Muscle of back (tissue), 11 donors: Measurements from ENCODE around the gene TBC1D5. TPM values are rescaled to one million over a fixed set of nuclear protein-coding genes. Genes with fewer than 3 reads are reported as not detected.
A peak's percentile ranks its signal among the peaks of the same experiment; 100 is the strongest.
"Not testable (repeated sequence)": the region's sequence is repeated elsewhere in the genome, so short reads cannot be mapped to it uniquely, and the experiment has no call there.

Source experiments
- DNase-seq, 3 donors: peaks; one replicate each; pipeline versions ENCODE4 v3.0.0 to v3.0.0-alpha.2; 2013
- polyA plus RNA-seq, 10 donors: library from polyadenylated mRNA; unstranded; fragments of 120-200 nt; gene quantifications; one replicate each; pipeline ENCODE4 v1.2.1, GENCODE V29; 2013; ENCODE audit not compliant: insufficient read length in 10 of 10

Gene TBC1D5
- polyA plus RNA-seq, 10 donors, result 25.5 to 37.7 (median 32.2) TPM

DNA sequence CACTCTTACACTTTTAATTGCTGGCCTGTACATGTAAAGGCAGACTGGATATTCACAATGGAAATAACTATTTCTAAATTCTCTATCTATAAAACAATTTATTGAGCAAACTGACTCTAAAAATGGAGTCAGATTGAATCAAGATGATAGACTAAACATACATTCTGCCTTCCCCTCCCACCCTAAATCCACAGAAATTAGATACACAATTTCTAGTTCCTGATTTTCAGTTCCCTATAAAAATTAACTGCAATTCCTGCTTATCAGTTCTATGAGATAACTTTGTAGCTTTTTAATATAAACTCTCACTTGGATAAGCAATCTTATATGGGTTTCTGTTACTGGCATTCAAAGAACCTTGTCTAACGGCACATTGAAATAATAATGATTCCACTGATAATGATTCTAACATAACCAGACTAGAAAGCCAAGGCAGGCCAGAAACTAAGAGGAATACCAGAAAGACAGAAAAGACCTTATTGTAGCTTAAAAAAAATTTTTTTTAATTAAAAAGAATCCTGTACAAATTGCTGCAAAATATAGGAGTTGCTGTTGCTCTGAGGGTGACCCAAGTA, 33.1 kb downstream of the TBC1D5 start:
- DNase-seq, result no peak

DNA sequence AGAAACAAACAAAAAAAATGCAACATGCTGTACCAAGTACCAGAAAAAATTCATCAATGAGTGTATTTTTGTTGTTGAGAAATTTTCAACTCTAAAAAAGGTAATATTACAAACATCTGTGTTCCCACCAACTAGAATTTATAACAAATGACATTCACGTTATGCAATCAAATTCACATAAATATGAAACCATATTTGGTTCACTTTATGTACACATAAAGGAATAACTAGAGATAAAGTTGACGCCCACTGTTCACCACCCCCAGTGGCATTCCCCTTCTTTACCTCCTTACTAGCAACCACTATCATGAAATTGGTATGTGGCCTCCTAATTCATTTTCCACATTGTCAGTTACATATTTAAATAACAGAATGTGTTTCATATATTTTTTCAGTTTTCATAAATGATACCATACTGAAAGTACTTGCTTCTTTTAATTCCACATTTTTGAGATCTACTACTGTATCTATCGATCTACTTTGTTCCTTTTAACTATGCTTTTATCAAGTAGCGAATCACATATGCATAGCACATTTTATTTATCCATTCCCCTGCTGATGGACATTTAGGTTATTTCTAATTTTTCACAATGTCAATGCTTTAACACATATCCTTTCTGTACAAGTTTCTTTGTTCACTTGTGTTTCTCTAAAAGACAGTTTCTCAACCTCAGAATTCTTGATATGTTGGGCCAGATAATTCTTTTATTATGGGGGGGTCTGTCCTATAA, 34.5 kb downstream of the TBC1D5 start:
- peak in 1 of 3 donors; percentile 15 for DNase-seq

DNA sequence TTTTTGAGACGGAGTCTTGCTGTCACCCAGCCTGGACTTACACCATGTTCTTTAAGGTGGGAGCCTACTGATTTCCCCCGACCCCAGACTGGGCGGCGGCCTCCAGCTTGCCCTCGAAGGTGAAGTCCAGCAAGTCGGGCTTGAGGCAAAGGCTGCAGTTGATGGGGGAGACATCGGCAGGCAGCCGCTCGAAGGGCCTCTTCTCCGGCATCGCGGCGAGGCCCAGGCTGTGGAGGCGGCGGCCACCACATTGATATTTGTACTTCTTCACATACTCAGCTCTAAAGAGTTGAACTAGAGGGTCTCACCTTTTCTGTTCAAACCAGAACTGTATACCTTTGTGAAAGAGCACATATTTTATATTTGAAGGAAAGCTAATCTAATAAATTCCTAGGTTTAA, 36.4 kb downstream of the TBC1D5 start:
- DNase-seq, result not testable (repeated sequence)

DNA sequence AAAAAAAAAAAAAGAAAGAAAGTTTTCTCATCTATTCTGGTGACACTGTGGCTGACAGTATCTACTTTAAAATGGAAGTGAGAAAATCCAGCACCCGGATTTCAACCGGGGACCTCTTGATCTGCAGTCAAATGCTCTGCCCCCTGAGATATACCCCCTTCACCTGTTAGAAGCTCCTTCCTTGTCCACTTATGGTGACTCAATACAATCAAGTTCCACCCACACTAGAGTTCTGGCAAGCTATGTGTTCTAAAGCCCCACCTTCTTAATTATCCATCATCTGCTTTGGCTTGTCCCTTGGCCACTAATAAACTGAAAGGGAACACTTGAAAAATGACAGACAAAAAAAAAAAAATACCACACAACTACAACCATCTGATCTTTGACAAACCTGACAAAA, 42.6 kb downstream of the TBC1D5 start:
- not testable (repeated sequence) for DNase-seq

DNA sequence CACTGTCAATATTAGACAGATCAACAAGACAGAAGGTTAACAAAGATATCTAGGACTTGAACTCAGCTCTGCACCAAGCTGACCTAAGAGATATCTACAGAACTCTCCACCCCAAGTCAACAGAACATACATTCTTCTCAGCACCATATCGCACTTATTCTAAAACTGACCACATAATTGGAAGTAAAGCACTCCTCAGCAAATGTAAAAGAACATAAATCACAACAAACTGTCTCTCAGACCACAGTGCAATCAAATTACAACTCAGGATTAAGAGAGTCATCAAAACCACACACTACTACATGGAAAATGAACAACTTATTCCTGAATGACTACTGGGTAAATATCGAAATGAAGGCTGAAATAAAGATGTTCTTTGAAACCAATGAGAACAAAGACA, 46.8 kb downstream of the TBC1D5 start:
- DNase-seq, result not testable (repeated sequence)

DNA sequence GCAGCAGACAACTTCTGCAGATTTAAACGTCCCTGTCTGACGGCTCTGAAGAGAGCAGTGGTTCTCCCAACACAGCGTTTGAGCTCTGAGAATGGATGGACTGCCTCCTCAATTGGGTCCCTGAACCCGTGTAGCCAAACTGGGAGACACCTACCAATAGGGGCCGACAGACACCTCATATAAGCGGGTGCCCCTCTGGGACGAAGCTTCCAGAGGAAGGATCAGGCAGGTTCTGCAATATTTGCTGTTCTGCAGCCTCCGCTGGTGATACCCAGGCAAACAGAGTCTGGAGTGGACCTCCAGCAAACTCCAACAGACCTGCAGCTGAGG, 48.8 kb downstream of the TBC1D5 start:
- not testable (repeated sequence) for DNase-seq

DNA sequence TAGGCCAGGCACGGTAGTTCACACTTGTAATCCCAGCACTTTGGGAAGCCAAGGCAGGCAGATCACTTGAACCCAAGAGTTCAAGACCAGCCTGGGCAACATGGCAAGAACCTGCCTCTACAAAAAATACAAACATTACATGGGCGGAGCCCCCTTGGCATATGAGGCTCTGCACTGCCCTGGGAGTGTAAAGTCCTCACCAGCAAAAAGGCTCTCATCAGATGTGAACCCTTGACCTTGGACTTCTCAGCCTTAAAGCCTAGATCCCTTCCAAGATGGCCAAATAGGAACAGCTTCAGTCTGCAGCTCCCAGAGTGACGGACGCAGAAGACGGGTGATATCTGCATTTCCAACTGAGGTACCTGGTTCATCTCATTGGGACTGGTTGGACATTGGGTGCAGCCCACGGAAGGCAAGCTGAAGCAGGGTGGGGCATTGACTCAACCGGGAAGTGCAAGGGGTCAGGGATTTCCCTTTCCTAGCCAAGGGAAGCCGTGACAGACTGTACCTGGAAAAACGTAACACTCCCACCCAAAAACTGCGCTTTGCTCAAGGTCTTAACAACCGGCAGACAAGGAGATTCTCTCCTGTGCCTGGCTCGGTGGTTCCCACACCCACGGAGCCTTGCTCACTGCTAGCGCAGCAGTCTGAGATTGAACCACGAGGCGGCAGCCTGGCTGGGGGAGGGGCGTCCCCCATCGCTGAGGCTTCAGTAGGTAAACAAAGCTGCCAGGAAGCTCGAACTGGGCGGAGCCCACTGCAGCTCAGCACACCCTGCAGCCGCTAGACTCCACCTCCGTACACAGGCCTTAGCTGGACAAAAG, 49.4 kb downstream of the TBC1D5 start:
- DNase-seq, result not testable (repeated sequence)

DNA sequence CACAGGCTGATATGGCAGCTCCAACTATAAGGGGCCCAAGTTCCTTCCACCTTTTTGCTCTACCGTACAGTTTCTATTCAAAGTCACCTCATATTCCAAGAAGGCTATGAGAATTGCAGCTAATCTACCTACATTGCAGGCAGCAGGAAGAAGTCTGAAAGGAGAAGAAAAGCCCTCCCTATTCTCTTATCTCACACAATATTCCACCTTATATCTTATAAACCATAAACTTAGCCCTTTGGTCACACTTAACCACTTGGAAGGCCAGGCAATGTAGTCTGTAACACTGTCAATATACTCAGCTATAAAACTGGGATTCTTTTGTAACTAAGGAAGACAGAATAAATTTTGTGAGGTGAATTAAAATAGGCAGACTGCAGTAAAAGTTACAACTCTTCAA, 54.9 kb downstream of the TBC1D5 start:
- DNase-seq, result no peak

DNA sequence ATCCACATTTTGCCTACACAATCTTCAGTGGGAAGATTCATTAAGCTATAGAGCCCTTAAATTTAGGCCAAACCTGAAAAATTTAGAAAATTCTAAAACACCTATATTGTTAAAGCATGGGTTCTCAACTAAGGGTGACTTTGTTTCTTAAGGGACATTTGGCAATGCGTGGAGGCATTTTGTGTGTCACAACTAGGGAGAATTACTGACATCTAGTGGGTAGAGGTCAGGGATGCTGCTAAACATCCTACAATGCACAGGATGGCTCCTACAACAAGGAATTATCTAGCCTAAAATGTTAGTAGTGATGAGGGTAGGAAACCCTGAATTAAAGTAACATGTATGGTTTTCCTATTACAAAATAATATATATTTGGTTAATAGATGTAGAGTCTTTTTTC, 55.8 kb downstream of the TBC1D5 start:
- DNase-seq, result no peak

DNA sequence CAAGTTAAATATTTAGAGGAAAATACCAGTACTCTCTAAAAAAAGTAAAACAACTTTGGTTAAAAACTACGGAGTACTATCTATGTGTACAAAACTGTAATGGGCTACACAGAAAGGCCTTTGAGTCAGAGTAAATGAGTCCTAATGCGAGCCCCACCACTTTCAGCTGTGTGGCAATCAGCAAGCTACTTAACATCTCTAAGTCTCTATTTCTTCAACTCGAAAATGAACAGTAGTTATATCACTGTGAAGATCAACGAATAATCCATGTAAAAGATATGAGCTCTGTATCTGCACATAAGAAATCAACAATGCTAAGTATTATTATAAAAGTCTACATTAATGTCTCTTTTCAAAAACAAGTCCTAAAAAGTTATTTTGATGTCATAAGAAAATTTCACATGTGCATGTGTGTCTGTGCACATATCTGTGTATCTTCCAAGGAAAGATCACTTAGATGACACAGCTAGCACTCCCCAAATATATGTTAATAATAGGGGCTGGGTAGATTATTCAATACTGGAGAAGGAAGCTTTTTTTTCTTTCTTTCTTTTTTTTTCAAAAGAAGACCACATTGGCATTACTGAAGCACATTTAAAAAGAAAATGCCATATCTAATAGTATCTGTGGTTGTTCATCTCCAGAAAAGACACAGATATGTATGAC, 58.8 kb downstream of the TBC1D5 start:
- no peak for DNase-seq

DNA sequence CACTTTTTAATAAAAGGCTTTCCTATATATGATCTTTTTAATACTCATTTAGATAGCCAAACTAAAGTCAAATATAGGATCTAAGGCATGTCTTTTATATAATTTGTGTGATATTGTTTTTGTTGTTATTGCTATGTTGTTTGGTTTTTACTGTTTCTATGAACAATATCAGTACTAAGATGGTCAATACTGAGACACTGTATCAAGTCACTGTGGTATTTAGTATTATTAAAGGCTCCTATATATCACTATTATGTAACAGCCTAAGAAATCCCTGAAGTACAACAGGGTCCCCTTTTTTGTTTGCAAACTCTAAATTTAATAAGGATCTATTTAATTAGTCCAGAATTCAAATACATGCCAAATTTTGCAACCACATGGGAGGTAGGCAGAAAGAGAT, 61.9 kb downstream of the TBC1D5 start:
- no peak for DNase-seq

DNA sequence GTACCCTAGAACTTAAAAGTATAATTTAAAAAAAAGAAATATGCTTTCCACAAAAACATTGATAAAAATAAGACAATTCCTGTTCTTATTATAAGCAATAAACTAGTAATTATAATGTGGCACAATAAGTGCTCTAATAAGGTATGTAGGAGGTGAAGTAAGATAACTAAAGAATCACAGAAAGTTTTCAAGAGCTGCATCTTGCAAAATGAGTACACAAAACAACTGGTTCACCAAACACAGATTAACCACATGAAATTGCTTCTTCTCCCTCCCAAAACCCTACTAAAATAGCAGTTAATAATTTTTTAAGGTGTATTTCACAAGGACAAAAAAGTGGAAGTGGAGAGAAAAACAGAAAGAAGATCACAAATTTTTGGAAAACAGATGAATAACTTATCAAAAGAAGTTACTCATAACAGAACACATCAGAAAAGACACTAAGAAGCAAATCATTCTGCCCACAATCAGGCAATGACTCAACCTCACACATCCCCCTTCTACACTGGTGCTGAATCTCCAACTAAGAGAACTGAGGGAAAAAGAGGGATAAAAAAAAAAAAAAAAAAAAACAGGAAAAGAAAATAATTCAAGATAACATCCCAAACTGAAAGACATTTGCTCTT, 64.2 kb downstream of the TBC1D5 start:
- DNase-seq, result peak in 1 of 3 donors; percentile 19

DNA sequence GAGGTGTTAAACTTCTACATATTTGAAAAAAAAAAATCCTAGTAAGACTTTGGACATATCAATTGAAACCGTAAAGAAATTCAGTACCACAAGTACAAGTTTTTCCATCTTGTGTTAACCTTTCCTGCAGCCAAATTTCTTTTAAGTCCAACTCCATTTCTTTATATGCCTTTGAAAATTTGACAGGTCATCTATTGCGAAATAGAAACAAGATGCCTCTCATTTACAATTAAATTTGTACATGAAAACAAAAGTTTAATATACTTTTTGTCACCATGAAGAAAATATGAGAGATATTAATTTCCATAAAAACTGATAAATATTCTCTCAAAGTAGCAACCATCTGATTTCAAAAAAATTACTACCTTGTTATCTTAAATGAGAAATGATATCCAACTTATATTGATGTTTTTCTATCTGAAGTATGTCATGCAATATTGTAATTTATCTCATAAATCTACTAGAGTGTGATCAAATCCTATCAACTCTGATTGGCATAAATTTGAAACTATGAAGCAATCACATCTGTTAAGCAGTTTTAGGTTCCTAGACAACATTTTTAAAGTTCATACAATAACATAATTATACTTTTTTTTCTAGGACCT, 68.2 kb downstream of the TBC1D5 start:
- DNase-seq, result no peak

DNA sequence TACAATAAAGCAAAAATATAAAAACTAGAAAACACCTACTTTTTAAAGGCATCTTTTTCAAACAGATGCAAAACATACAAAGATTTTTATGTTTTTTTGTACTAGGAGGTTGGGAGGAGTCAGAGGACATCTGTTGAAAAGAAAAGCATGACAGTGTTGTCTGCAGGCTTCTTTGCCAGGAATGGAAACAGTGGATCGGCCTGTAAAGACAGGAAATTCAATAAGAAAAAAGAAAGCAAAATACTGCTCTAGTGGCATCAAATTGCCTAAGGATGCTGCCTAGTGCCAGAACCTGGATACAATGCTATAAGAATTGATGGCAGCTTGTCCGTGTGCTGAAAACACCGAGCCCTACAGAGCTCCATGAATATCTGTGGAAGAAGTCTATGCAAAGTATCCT, 69.9 kb downstream of the TBC1D5 start:
- DNase-seq, result peak; percentile 31 to 73 (median 44)

DNA sequence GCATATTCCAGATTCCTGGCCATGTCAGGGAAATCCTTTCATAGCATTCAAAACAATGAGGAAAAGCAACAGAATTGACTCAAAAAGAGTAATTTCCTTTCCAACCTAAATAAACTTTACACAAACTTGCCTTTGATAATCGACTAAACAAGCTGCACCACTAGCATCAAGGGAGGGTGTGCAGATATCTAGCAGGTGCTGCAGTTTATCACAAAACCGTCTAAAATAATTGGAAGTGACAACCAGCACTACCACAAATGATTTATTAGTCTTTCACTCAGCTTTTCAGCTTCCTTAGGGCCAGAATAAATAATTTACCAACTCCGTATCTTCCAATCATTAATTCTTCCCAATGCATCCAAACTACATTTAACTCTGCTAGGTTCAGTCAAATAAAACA, 71.7 kb downstream of the TBC1D5 start:
- DNase-seq, result no peak

DNA sequence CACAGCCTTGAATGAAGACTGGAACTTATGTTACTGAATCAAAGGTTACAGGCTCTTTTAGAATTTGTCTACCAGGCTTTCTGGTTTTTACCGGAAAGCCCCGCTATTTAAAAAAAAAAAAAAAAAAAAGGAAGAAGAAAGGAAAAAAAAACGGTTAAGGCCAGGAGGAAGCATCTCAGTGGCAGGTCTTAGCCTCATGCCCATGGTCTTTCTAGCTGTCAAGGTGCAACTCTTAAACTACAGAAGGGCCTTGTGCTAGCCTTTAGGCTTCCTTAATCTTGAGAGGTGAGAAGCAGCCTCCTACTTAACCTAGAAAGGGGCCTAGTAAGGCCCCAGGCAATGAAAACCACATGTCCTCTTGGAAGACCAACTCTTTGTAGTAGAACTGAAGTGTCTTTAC, 77.5 kb downstream of the TBC1D5 start:
- no peak for DNase-seq

DNA sequence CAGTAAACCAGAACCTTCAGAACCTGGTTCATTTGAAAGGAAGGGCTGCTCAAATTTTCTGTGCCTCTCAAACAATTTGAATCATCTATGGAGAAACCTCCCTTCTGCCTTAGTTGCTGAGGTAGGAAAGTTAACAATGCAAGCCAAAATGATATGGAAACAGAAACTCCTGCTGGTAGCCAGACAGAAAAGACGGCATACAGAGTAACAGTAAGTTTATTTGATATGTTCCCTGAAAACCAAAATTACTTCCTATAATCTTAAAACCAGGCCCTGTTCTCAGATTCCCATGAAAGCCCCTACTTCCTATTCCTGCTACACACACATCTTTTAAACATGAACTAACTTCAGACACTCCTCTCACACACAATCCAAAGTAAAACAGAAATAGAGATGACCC, 86.2 kb downstream of the TBC1D5 start:
- DNase-seq, result no peak

DNA sequence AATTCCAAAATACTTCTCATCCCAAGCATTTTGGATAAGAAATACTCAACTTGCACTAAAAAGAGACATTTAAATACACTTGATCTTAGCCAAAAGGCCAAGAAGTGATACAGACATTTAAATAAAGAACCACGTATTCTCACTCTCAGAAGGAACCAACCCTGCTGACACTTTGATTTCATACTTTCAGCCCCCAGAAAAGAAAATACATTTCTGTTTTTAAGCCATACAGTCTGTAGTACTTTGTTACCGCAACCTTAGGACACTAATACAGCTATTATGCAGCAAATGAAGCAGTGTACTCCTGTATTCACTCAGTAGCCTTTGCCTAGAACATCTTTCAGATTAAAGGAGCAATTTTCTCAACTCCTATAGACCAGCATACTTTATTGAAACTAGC, 86.7 kb downstream of the TBC1D5 start:
- DNase-seq, result no peak

DNA sequence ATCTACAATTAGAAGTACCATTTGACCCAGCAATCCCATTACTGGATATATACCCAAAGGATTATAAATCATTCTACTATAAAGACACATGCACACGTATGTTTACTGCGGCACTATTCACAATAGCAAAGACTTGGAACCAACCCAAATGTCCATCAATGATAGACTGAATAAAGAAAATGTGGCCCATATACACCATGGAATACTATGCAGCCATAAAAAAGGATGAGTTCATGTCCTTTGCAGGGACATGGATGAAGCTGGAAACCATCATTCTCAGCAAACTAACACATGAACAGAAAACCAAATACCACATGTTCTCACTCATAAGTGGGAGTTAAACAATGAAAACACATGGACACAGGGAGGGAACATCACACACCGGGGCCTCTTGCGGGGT, 92.7 kb downstream of the TBC1D5 start:
- not testable (repeated sequence) for DNase-seq

DNA sequence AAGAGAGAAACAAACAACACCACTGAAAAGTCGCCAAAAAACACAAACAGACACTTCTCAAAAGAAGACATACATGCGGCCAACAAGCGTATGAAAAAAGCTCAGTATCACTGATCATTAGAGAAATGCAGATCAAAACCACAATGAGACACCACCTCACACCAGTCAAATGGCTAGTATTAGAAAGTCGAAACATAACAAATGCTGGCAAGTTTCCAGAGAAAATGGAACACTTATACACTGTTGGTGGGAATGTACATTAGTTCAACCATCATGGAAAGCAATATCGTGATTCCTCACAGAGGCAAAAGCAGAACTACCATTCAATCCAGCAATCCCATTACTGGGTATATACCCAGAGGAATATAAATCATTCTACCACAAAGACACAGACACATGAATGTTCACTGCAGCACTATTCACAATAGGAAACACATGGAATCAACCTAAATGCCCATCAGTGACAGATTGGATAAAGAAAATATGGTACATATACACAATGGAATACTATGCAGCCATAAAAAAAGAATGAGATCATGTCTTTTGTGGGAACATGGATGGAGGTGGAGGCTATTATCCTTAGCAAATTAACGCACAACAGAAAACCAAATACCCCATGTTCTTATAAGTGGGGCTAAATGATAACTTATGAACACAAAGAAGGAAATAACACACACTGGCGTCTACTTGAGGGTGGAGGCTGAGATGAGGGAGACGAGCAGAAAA, 93.6 kb downstream of the TBC1D5 start:
- not testable (repeated sequence) for DNase-seq
